WTC11 (cell line): ENCODE measurements around the gene GFY. TPM values are rescaled to one million over a fixed set of nuclear protein-coding genes. Genes with fewer than 3 reads are reported as not detected.

ENCODE experiments used
- ATF1 ChIP-seq: sonication (generic); formaldehyde crosslinking; IDR thresholded peaks from 2 replicates; pipeline ENCODE4 v1.8.1; 2023; ENCODE audit warnings: mild to moderate bottlenecking, moderate library complexity, missing genetic modification reagents
- CBFB ChIP-seq: sonication (generic); formaldehyde crosslinking; IDR thresholded peaks from 2 replicates; pipeline ENCODE4 v1.8.1; 2022; ENCODE audit warnings: mild to moderate bottlenecking, low read depth, missing genetic modification reagents
- EMX1 ChIP-seq: fragments of 250-450 bp; sonication (Bioruptor Pico); IDR thresholded peaks from 2 replicates; pipeline ENCODE4 v1.8.0; 2021; ENCODE audit warnings: mild to moderate bottlenecking
- ETV6 ChIP-seq: sonication (generic); formaldehyde crosslinking; IDR thresholded peaks from 2 replicates; pipeline ENCODE4 v1.8.1; 2022; ENCODE audit warnings: mild to moderate bottlenecking, missing genetic modification reagents
- FOXJ3 ChIP-seq: sonication (generic); formaldehyde crosslinking; IDR thresholded peaks from 2 replicates; pipeline ENCODE4 v1.9.0; 2021; ENCODE audit warnings: missing genetic modification reagents, mild to moderate bottlenecking, borderline replicate concordance
- HMGA2 ChIP-seq: fragments of 250-450 bp; sonication (Bioruptor Pico); IDR thresholded peaks from 2 replicates; pipeline ENCODE4 v1.4.0; 2021; ENCODE audit warnings: mild to moderate bottlenecking, moderate library complexity
- JAZF1 ChIP-seq: fragments of 250-450 bp; sonication (Bioruptor Pico); IDR thresholded peaks from 2 replicates; pipeline ENCODE4 v1.9.0; 2021; ENCODE audit warnings: moderate library complexity, mild to moderate bottlenecking, inconsistent platforms
- JUN ChIP-seq: sonication (generic); formaldehyde crosslinking; IDR thresholded peaks from 2 replicates; pipeline ENCODE4 v1.8.0; 2023; ENCODE audit warnings: mild to moderate bottlenecking, missing genetic modification reagents
- NFYB ChIP-seq: sonication (generic); formaldehyde crosslinking; conservative IDR thresholded peaks from 2 replicates; pipeline ENCODE4 v1.8.0; 2022; ENCODE audit warnings: low read depth, missing genetic modification reagents
- NR1H2 ChIP-seq: sonication (generic); formaldehyde crosslinking; IDR thresholded peaks from 2 replicates; pipeline ENCODE4 v1.9.0; 2021; ENCODE audit warnings: mild to moderate bottlenecking, moderate library complexity, missing genetic modification reagents
- SMAD3 ChIP-seq: sonication (generic); formaldehyde crosslinking; IDR thresholded peaks from 2 replicates; pipeline ENCODE4 v1.8.0; 2022; ENCODE audit warnings: missing genetic modification reagents, mild to moderate bottlenecking, borderline replicate concordance
- SMAD4 ChIP-seq: sonication (generic); formaldehyde crosslinking; IDR thresholded peaks from 2 replicates; pipeline ENCODE4 v1.8.0; 2022; ENCODE audit warnings: mild to moderate bottlenecking, missing genetic modification reagents
- SP1 ChIP-seq: sonication (generic); formaldehyde crosslinking; conservative IDR thresholded peaks from 2 replicates; pipeline ENCODE4 v1.8.1; 2022; ENCODE audit warnings: missing genetic modification reagents
- TCF7 ChIP-seq: sonication (generic); formaldehyde crosslinking; IDR thresholded peaks from 2 replicates; pipeline ENCODE4 v1.8.0; 2022; ENCODE audit warnings: mild to moderate bottlenecking, low read depth, missing genetic modification reagents, moderate library complexity
- ZNF138 ChIP-seq: sonication (generic); formaldehyde crosslinking; conservative IDR thresholded peaks from 2 replicates; pipeline ENCODE4 v1.8.1; 2022; ENCODE audit warnings: mild to moderate bottlenecking, moderate library complexity, missing genetic modification reagents
- ZNF232 ChIP-seq: sonication (generic); formaldehyde crosslinking; IDR thresholded peaks from 2 replicates; pipeline ENCODE4 v1.8.0; 2022; ENCODE audit warnings: mild to moderate bottlenecking, missing genetic modification reagents
- ZNF317 ChIP-seq: sonication (generic); formaldehyde crosslinking; IDR thresholded peaks from 2 replicates; pipeline ENCODE4 v1.8.1; 2023; ENCODE audit warnings: low read depth, mild to moderate bottlenecking, moderate library complexity, missing genetic modification reagents, borderline replicate concordance
- ZNF416 ChIP-seq: fragments of 250-450 bp; sonication (Bioruptor Pico); IDR thresholded peaks from 2 replicates; pipeline ENCODE4 v1.9.0; 2021; ENCODE audit warnings: mild to moderate bottlenecking, inconsistent platforms
- ZNF423 ChIP-seq: fragments of 250-450 bp; sonication (Bioruptor Pico); IDR thresholded peaks from 2 replicates; pipeline ENCODE4 v2.1.2; 2022; ENCODE audit warnings: mild to moderate bottlenecking, moderate library complexity
- ZNF671 ChIP-seq: fragments of 250-450 bp; sonication (Bioruptor Pico); IDR thresholded peaks from 2 replicates; pipeline ENCODE4 v1.8.0; 2021; ENCODE audit warnings: mild to moderate bottlenecking
- total RNA-seq: library from RNA; stranded (reverse); gene quantifications from 3 replicates; pipeline ENCODE4 v1.2.3, GENCODE V29; 2021
- TF ChIP-seq, protein P1 (sequence below): sonication (generic); formaldehyde crosslinking; IDR thresholded peaks from 2 replicates; pipeline ENCODE4 v1.8.0; 2022; ENCODE audit warnings: mild to moderate bottlenecking, missing genetic modification reagents
- TF ChIP-seq, protein P2 (sequence below): sonication (generic); formaldehyde crosslinking; IDR thresholded peaks from 2 replicates; pipeline ENCODE4 v1.8.0; 2022; ENCODE audit warnings: mild to moderate bottlenecking, missing genetic modification reagents
- TF ChIP-seq, protein P3 (sequence below): fragments of 250-450 bp; sonication (Bioruptor Pico); IDR thresholded peaks from 2 replicates; pipeline ENCODE4 v1.9.0; 2021; ENCODE audit warnings: mild to moderate bottlenecking, borderline replicate concordance
- TF ChIP-seq, protein P4 (sequence below): fragments of 250-450 bp; sonication (Bioruptor Pico); IDR thresholded peaks from 2 replicates; pipeline ENCODE4 v1.9.0; 2021; ENCODE audit warnings: moderate library complexity, mild to moderate bottlenecking, inconsistent platforms, borderline replicate concordance
- TF ChIP-seq, protein P5 (sequence below): fragments of 250-450 bp; sonication (Bioruptor Pico); IDR thresholded peaks from 2 replicates; pipeline ENCODE4 v1.9.0; 2021; ENCODE audit warnings: mild to moderate bottlenecking
- TF ChIP-seq, protein P6 (sequence below): sonication (generic); formaldehyde crosslinking; conservative IDR thresholded peaks from 2 replicates; pipeline ENCODE4 v1.8.1; 2023; ENCODE audit warnings: mild to moderate bottlenecking, low read depth, missing genetic modification reagents, moderate library complexity
- TF ChIP-seq, protein P7 (sequence below): sonication (generic); formaldehyde crosslinking; IDR thresholded peaks from 2 replicates; pipeline ENCODE4 v1.8.1; 2023; ENCODE audit warnings: mild to moderate bottlenecking, missing genetic modification reagents, moderate library complexity
- TF ChIP-seq, protein P8 (sequence below): sonication (generic); formaldehyde crosslinking; IDR thresholded peaks from 2 replicates; pipeline ENCODE4 v1.8.0; 2022; ENCODE audit warnings: mild to moderate bottlenecking, missing genetic modification reagents

Gene GFY
- total RNA-seq, 1 experiment from 2014 or later = 0.87 TPM

DNA sequence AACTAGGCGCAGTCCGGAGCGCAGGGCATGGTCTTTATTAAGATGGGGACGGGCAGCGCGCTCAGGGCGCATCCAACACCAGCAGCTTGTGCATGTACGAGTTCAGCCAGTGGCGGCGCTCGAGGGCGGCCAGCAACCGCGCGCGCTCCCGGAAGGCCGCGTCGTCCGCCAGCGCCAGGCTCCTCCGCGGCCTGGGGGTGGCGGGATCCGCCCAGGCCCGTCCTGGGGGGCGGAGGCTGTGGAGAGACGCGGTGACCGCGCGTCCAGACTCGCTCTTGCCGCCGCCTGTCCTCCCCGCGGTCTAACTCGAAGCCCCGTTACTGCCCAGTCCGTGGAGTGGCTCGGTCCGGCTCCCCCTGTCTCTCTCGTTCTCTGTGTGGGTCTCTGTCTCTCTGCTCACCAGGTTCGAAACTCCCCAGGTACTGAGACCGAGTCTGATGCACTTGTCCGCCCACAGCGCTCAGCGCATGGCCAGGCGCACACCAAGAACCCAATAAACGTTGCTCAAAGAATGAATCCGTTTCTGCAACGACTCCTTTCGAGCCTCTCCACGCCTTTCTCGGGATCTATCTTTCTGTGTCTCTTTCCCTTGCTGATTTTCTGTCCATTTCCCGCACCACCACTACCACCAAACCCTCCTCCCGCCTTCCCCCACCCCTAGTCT lies 2.6 kb upstream of the GFY start (continued):
- 0 out of 2 replicates have a peak, but pooled peaks have one; percentile 18 for TF ChIP-seq ZNF317 (CRISPR knock-in tag)
- no peak for TF ChIP-seq NR1H2
- TF ChIP-seq HMGA2 (CRISPR knock-in tag) = no peak
- no peak for TF ChIP-seq TCF7
- no peak for TF ChIP-seq ZNF423
- TF ChIP-seq CBFB (CRISPR knock-in tag) = no peak
- TF ChIP-seq, protein P1, sequence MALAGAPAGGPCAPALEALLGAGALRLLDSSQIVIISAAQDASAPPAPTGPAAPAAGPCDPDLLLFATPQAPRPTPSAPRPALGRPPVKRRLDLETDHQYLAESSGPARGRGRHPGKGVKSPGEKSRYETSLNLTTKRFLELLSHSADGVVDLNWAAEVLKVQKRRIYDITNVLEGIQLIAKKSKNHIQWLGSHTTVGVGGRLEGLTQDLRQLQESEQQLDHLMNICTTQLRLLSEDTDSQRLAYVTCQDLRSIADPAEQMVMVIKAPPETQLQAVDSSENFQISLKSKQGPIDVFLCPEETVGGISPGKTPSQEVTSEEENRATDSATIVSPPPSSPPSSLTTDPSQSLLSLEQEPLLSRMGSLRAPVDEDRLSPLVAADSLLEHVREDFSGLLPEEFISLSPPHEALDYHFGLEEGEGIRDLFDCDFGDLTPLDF (CRISPR knock-in tag) = no peak
- TF ChIP-seq ZNF671 (CRISPR knock-in tag) = no peak
- TF ChIP-seq ATF1 (CRISPR knock-in tag) = no peak
- peak; percentile 39; the same call in 1 of the 2 replicates for TF ChIP-seq SP1 (CRISPR knock-in tag)
- no peak for TF ChIP-seq SMAD4
- TF ChIP-seq ZNF138 (CRISPR knock-in tag) = no peak
- TF ChIP-seq, protein P2, sequence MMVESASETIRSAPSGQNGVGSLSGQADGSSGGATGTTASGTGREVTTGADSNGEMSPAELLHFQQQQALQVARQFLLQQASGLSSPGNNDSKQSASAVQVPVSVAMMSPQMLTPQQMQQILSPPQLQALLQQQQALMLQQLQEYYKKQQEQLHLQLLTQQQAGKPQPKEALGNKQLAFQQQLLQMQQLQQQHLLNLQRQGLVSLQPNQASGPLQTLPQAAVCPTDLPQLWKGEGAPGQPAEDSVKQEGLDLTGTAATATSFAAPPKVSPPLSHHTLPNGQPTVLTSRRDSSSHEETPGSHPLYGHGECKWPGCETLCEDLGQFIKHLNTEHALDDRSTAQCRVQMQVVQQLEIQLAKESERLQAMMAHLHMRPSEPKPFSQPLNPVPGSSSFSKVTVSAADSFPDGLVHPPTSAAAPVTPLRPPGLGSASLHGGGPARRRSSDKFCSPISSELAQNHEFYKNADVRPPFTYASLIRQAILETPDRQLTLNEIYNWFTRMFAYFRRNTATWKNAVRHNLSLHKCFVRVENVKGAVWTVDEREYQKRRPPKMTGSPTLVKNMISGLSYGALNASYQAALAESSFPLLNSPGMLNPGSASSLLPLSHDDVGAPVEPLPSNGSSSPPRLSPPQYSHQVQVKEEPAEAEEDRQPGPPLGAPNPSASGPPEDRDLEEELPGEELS (CRISPR knock-in tag) = peak; percentile 71; the same call in 1 of the 2 replicates
- TF ChIP-seq, protein P3, sequence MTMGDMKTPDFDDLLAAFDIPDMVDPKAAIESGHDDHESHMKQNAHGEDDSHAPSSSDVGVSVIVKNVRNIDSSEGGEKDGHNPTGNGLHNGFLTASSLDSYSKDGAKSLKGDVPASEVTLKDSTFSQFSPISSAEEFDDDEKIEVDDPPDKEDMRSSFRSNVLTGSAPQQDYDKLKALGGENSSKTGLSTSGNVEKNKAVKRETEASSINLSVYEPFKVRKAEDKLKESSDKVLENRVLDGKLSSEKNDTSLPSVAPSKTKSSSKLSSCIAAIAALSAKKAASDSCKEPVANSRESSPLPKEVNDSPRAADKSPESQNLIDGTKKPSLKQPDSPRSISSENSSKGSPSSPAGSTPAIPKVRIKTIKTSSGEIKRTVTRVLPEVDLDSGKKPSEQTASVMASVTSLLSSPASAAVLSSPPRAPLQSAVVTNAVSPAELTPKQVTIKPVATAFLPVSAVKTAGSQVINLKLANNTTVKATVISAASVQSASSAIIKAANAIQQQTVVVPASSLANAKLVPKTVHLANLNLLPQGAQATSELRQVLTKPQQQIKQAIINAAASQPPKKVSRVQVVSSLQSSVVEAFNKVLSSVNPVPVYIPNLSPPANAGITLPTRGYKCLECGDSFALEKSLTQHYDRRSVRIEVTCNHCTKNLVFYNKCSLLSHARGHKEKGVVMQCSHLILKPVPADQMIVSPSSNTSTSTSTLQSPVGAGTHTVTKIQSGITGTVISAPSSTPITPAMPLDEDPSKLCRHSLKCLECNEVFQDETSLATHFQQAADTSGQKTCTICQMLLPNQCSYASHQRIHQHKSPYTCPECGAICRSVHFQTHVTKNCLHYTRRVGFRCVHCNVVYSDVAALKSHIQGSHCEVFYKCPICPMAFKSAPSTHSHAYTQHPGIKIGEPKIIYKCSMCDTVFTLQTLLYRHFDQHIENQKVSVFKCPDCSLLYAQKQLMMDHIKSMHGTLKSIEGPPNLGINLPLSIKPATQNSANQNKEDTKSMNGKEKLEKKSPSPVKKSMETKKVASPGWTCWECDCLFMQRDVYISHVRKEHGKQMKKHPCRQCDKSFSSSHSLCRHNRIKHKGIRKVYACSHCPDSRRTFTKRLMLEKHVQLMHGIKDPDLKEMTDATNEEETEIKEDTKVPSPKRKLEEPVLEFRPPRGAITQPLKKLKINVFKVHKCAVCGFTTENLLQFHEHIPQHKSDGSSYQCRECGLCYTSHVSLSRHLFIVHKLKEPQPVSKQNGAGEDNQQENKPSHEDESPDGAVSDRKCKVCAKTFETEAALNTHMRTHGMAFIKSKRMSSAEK (CRISPR knock-in tag) = no peak
- TF ChIP-seq, protein P4, sequence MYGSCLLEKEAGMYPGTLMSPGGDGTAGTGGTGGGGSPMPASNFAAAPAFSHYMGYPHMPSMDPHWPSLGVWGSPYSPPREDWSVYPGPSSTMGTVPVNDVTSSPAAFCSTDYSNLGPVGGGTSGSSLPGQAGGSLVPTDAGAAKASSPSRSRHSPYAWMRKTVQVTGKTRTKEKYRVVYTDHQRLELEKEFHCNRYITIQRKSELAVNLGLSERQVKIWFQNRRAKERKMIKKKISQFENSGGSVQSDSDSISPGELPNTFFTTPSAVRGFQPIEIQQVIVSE (CRISPR knock-in tag) = no peak
- TF ChIP-seq, protein P5, sequence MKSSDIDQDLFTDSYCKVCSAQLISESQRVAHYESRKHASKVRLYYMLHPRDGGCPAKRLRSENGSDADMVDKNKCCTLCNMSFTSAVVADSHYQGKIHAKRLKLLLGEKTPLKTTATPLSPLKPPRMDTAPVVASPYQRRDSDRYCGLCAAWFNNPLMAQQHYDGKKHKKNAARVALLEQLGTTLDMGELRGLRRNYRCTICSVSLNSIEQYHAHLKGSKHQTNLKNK = no peak
- TF ChIP-seq, protein P6, sequence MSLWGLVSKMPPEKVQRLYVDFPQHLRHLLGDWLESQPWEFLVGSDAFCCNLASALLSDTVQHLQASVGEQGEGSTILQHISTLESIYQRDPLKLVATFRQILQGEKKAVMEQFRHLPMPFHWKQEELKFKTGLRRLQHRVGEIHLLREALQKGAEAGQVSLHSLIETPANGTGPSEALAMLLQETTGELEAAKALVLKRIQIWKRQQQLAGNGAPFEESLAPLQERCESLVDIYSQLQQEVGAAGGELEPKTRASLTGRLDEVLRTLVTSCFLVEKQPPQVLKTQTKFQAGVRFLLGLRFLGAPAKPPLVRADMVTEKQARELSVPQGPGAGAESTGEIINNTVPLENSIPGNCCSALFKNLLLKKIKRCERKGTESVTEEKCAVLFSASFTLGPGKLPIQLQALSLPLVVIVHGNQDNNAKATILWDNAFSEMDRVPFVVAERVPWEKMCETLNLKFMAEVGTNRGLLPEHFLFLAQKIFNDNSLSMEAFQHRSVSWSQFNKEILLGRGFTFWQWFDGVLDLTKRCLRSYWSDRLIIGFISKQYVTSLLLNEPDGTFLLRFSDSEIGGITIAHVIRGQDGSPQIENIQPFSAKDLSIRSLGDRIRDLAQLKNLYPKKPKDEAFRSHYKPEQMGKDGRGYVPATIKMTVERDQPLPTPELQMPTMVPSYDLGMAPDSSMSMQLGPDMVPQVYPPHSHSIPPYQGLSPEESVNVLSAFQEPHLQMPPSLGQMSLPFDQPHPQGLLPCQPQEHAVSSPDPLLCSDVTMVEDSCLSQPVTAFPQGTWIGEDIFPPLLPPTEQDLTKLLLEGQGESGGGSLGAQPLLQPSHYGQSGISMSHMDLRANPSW = no peak
- TF ChIP-seq, protein P7, sequence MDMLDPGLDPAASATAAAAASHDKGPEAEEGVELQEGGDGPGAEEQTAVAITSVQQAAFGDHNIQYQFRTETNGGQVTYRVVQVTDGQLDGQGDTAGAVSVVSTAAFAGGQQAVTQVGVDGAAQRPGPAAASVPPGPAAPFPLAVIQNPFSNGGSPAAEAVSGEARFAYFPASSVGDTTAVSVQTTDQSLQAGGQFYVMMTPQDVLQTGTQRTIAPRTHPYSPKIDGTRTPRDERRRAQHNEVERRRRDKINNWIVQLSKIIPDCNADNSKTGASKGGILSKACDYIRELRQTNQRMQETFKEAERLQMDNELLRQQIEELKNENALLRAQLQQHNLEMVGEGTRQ (CRISPR knock-in tag) = no peak
- TF ChIP-seq ETV6 (CRISPR knock-in tag) = no peak
- no peak for TF ChIP-seq SMAD3 (CRISPR knock-in tag)
- no peak for TF ChIP-seq NFYB (CRISPR knock-in tag)
- no peak for TF ChIP-seq EMX1 (CRISPR knock-in tag)
- TF ChIP-seq ZNF416 = no peak
- no peak for TF ChIP-seq JAZF1 (CRISPR knock-in tag)
- TF ChIP-seq, protein P8, sequence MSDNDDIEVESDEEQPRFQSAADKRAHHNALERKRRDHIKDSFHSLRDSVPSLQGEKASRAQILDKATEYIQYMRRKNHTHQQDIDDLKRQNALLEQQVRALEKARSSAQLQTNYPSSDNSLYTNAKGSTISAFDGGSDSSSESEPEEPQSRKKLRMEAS = peak; percentile 50; the same call in 1 of the 2 replicates
- no peak for TF ChIP-seq FOXJ3 (CRISPR knock-in tag)
- no peak for TF ChIP-seq ZNF232
- TF ChIP-seq JUN (CRISPR knock-in tag) = no peak
